OCI-LY3 (cell line): Measurements from ENCODE around the gene ACAA1.

Experiments
- H2AFZ ChIP-seq: fragments of 200-600, 300-600 bp; shearing (Covaris generic); 2 replicates; pipeline ENCODE4 v1.6.0; 2014; ENCODE audit warnings: antibody characterized with exemption, low read depth, low read length
- H3K27ac ChIP-seq: fragments of 200-600, 300-600 bp; sonication (generic); 2 replicates; pipeline ENCODE4 v1.5.1; 2014; ENCODE audit warnings: mild to moderate bottlenecking, low read length, moderate library complexity, mixed read lengths
- H3K27me3 ChIP-seq: fragments of 200-600, 300-600 bp; sonication (generic); 2 replicates; pipeline ENCODE4 v1.6.1; 2014; ENCODE audit warnings: low read depth, low read length, mixed read lengths
- H3K36me3 ChIP-seq: fragments of 200-600, 300-600 bp; sonication (generic); replicated peaks from 2 replicates; pipeline ENCODE3; 2014; ENCODE audit warnings: low read depth, low read length, mixed read lengths
- H3K4me1 ChIP-seq: fragments of 300-600, 200-600 bp; sonication (generic); 2 replicates; pipeline ENCODE4 v1.6.1; 2014; ENCODE audit warnings: low read length, mixed read lengths
- H3K4me2 ChIP-seq: fragments of 200-600, 300-600 bp; sonication (generic); 2 replicates; pipeline ENCODE4 v1.6.1; 2014; ENCODE audit warnings: low read length, mixed read lengths
- H3K4me3 ChIP-seq: fragments of 300-600, 200-600 bp; sonication (generic); 2 replicates; pipeline ENCODE4 v1.5.1; 2014; ENCODE audit warnings: antibody characterized with exemption, mild to moderate bottlenecking, low read length, moderate library complexity
- H3K79me2 ChIP-seq: fragments of 300-600, 200-600 bp; shearing (Covaris generic); 2 replicates; pipeline ENCODE4 v1.6.1; 2014; ENCODE audit warnings: mild to moderate bottlenecking, low read length, mixed read lengths
- H3K9ac ChIP-seq: fragments of 300-600, 200-600 bp; shearing (Covaris generic); 2 replicates; pipeline ENCODE4 v1.6.0; 2014; ENCODE audit warnings: mild to moderate bottlenecking, low read length, moderate library complexity
- H3K9me3 ChIP-seq: fragments of 200-600, 300-600 bp; shearing (Covaris generic); 2 replicates; pipeline ENCODE4 v1.6.1; 2014; ENCODE audit warnings: low read length, mixed read lengths; ENCODE audit not compliant: insufficient read depth
- H4K20me1 ChIP-seq: fragments of 200-600, 300-600 bp; sonication (generic); 2 replicates; pipeline ENCODE4 v1.6.1; 2016; ENCODE audit warnings: low read length, mixed read lengths; ENCODE audit not compliant: insufficient read depth
- CTCF ChIP-seq: fragments of 200-600, 300-600 bp; sonication (generic); IDR thresholded peaks from 2 replicates; pipeline ENCODE4 v1.5.1; 2014; ENCODE audit warnings: antibody characterized with exemption, low read length, low read depth
- EZH2phosphoT487 ChIP-seq: fragments of 200-600 bp; shearing (Covaris generic); IDR thresholded peaks from 2 replicates; pipeline ENCODE4 v1.6.1; 2018; ENCODE audit warnings: antibody characterized with exemption, mixed run types, low read depth

The ACAA1 gene

GRCh38 chr3:38154033-38154494, 17.1 kb upstream of the ACAA1 start:
- TF ChIP-seq CTCF (no peak), EZH2phosphoT487 (no peak)
- Histone ChIP-seq H4K20me1 (no peaks in the 10 kb centered on the region), H3K36me3 (no peaks in the 10 kb centered on the region), H3K27ac (peak overlapping the region; percentile 84), H3K9me3 (no peaks in the 10 kb centered on the region), H3K9ac (peak overlapping the region; percentile 47), H2AFZ (0 out of 2 replicates have a peak overlapping the region, but pooled peaks have one; percentile 12), H3K27me3 (no peaks in the 10 kb centered on the region), H3K79me2 (no peaks in the 10 kb centered on the region), H3K4me2 (peak overlapping the region; percentile 71), H3K4me3 (peak overlapping the region; percentile 53), H3K4me1 (peaks cover 93% of the 10 kb centered on the region)

- Histone ChIP-seq H3K27ac (peak overlapping the region; percentile 84; the same call in 1 of the 2 replicates), H3K4me2 (no peak overlapping the region), H3K9ac (no peak overlapping the region), H2AFZ (no peak overlapping the region), H3K9me3 (no peaks in the 10 kb centered on the region), H3K79me2 (no peaks in the 10 kb centered on the region), H3K27me3 (no peaks in the 10 kb centered on the region), H3K36me3 (no peaks in the 10 kb centered on the region), H3K4me1 (peaks cover 90% of the 10 kb centered on the region), H4K20me1 (no peaks in the 10 kb centered on the region), H3K4me3 (no peak overlapping the region)
- no peak for TF ChIP-seq CTCF
- no peak for TF ChIP-seq EZH2phosphoT487
Measured at GRCh38 chr3:38153221-38153620, 16.3 kb upstream of the ACAA1 start.

GRCh38 chr3:38152609-38153008, 15.7 kb upstream of the ACAA1 start:
- Histone ChIP-seq H2AFZ (no peak overlapping the region), H3K4me3 (no peak overlapping the region), H3K36me3 (no peaks in the 10 kb centered on the region), H3K79me2 (no peaks in the 10 kb centered on the region), H3K9me3 (peaks cover 3% of the 10 kb centered on the region; the same call in 1 of the 2 replicates), H3K9ac (no peak overlapping the region), H3K27ac (no peak overlapping the region), H4K20me1 (no peaks in the 10 kb centered on the region), H3K4me1 (peaks cover 90% of the 10 kb centered on the region), H3K4me2 (no peak overlapping the region), H3K27me3 (no peaks in the 10 kb centered on the region)
- no peak for TF ChIP-seq CTCF
- TF ChIP-seq EZH2phosphoT487, result no peak

- Histone ChIP-seq H3K36me3 (peaks cover 2% of the 10 kb centered on the region), H3K4me2 (peak overlapping the region; percentile 25), H2AFZ (peak overlapping the region; percentile 44), H3K4me3 (no peak overlapping the region), H3K9me3 (peaks cover 11% of the 10 kb centered on the region; the same call in 1 of the 2 replicates), H4K20me1 (no peaks in the 10 kb centered on the region), H3K27ac (peak overlapping the region; percentile 27), H3K27me3 (no peaks in the 10 kb centered on the region), H3K9ac (no peak overlapping the region), H3K4me1 (peaks cover 85% of the 10 kb centered on the region), H3K79me2 (no peaks in the 10 kb centered on the region)
- TF ChIP-seq EZH2phosphoT487 (no peak), CTCF (no peak)
Measured at GRCh38 chr3:38151667-38152265, 14.8 kb upstream of the ACAA1 start.
